Stomach (tissue), 4 donors: ENCODE measurements around the gene F2R.

Source experiments
- CTCF ChIP-seq, 7 experiments: fragments of 450-650 bp in 4 of 7; fragments of 200-600 bp in 3 of 7; sonication (generic) in 3 of 7; IDR thresholded peaks; one replicate each; pipeline ENCODE4 v1.5.1; 2016 to 2019; ENCODE audit warnings: antibody characterized with exemption in 7 of 7, control low read depth in 2 of 7, mild to moderate bottlenecking in 1 of 7
- POLR2A ChIP-seq, 4 donors: fragments of 450-650 bp; IDR thresholded peaks; one replicate each; pipeline ENCODE4 v1.6.1; 2016; ENCODE audit warnings: antibody characterized with exemption in 4 of 4, control low read depth in 2 of 4, mild to moderate bottlenecking in 1 of 4, moderate library complexity in 1 of 4
- POLR2AphosphoS5 ChIP-seq, 3 donors: sonication (generic); formaldehyde crosslinking; IDR thresholded peaks; one replicate each; pipeline ENCODE4 v1.6.1; 2016; ENCODE audit warnings: antibody characterized with exemption in 3 of 3

GRCh38 chr5:76733049-76733417, 17.1 kb downstream of the F2R start:
- TF ChIP-seq CTCF (IDR thresholded peaks at IDR 0.05) (no peak), POLR2AphosphoS5 (IDR thresholded peaks at IDR 0.05) (no peak), POLR2A (IDR thresholded peaks at IDR 0.05) (no peak)
